K562 (cell line): ENCODE data around the gene RPL29. TPM values are rescaled to one million over a fixed set of nuclear protein-coding genes. Genes with fewer than 3 reads are reported as not detected.

Source experiments
- ATAC-seq: fragments of 200-7000 bp; cut with Tn5 transposase; 3 replicates; pipeline ENCODE4 v1.9.1; 2020; ENCODE audit warnings: moderate library complexity
- BruUV-seq: library from RNA; stranded (reverse); fragments of 400-500 nt; replicated peaks from 2 replicates; lab custom pipeline; 2021; lab: Mats Ljungman, UMichigan
- CTCF ChIA-PET: fragments of 300-600 bp; formaldehyde crosslinking; extraction: SDS; loops from one replicate; lab custom pipeline; 2021; ENCODE audit warnings: low intra/inter-chr PET ratio; lab: Yijun Ruan, JAX
- POLR2A ChIA-PET: fragments of 300-600, 350-650 bp; sonication (Branson Sonifier 250); formaldehyde crosslinking; extraction: SDS; loops from one replicate; lab custom pipeline; 2021; ENCODE audit warnings: antibody characterized with exemption, inconsistent platforms; lab: Yijun Ruan, JAX
- DNase-seq, 4 experiments: peaks; one replicate each; pipeline versions ENCODE4 v3.0.0 to v3.0.0-alpha.2; 2011 to 2018; ENCODE audit warnings: low spot score in 3 of 4, mixed read lengths in 3 of 4; ENCODE audit errors: extremely low read depth in 1 of 4
- FAIRE-seq: peaks from 2 replicates; lab custom pipeline; 2011; peaks lifted over from hg19 to GRCh38; lab: Jason Lieb, UNC
- H2AFZ ChIP-seq: 2 replicates; pipeline ENCODE4 v1.6.0; 2011; ENCODE audit warnings: low read depth, low read length, control low read depth, inconsistent platforms
- H3K27ac ChIP-seq: fragments of 200-600 bp; 3 replicates; pipeline ENCODE4 v1.8.0; 2011; ENCODE audit warnings: low read depth, mild to moderate bottlenecking, control low read depth, inconsistent platforms, low read length, moderate library complexity, mixed read lengths; ENCODE audit errors: extremely low read depth
- H3K27me3 ChIP-seq, 2 experiments: fragments of 300-600 bp in 1 of 2; 2 replicates in 1 of 2; 3 replicates in 1 of 2; pipeline versions ENCODE4 v1.6.0 to v1.8.0; 2011; ENCODE audit warnings: inconsistent platforms in 2 of 2, low read length in 2 of 2, mild to moderate bottlenecking in 1 of 2, mixed read lengths in 1 of 2, moderate library complexity in 1 of 2; ENCODE audit not compliant: control insufficient read depth in 2 of 2, insufficient read depth in 2 of 2
- H3K36me3 ChIP-seq: fragments of 300-600 bp; 3 replicates; pipeline ENCODE4 v1.8.0; 2011; ENCODE audit warnings: mild to moderate bottlenecking, low read length, inconsistent platforms; ENCODE audit not compliant: control insufficient read depth, insufficient read depth
- H3K4me1 ChIP-seq, 2 experiments: fragments of 200-600 bp in 1 of 2; replicated peaks in 1 of 2; 2 replicates in 1 of 2; 3 replicates in 1 of 2; pipeline versions ENCODE4 v1.5.1 to v1.8.0; 2011; ENCODE audit warnings: inconsistent platforms in 2 of 2, low read length in 2 of 2, mild to moderate bottlenecking in 1 of 2, mixed read lengths in 1 of 2, moderate library complexity in 1 of 2; ENCODE audit not compliant: control insufficient read depth in 2 of 2, insufficient read depth in 2 of 2
- H3K4me2 ChIP-seq: 2 replicates; pipeline ENCODE4 v1.6.1; 2011; ENCODE audit warnings: low read length, control low read depth, inconsistent platforms, mixed read lengths; ENCODE audit not compliant: insufficient read depth
- H3K4me3 ChIP-seq: fragments of 200-600 bp; sonication (generic), shearing (Covaris generic); 2 replicates; pipeline ENCODE4 v1.5.1; 2016; ENCODE audit warnings: control low read depth, inconsistent platforms
- H3K79me2 ChIP-seq: fragments of 200-600 bp; 3 replicates; pipeline ENCODE4 v1.8.0; 2011; ENCODE audit warnings: low read length, inconsistent platforms; ENCODE audit not compliant: control insufficient read depth, insufficient read depth
- H3K9ac ChIP-seq, 2 experiments: 2 replicates each; pipeline versions ENCODE4 v1.6.0 to v1.6.1; 2011; ENCODE audit warnings: low read depth in 2 of 2, low read length in 2 of 2, control low read depth in 1 of 2, inconsistent platforms in 1 of 2, mild to moderate bottlenecking in 1 of 2, mixed read lengths in 1 of 2; ENCODE audit not compliant: insufficient read depth in 1 of 2
- H3K9me1 ChIP-seq: one replicate; pipeline ENCODE4 v1.6.0; 2011; ENCODE audit warnings: inconsistent platforms, mild to moderate bottlenecking, low read length, moderate library complexity; ENCODE audit not compliant: control insufficient read depth, insufficient read depth
- H3K9me3 ChIP-seq: replicated peaks from 2 replicates; pipeline ENCODE4 v1.5.1; 2011; ENCODE audit warnings: low read depth, low read length, inconsistent platforms; ENCODE audit not compliant: control insufficient read depth, insufficient read depth
- H4K20me1 ChIP-seq: replicated peaks from 2 replicates; pipeline ENCODE4 v1.6.1; 2011; ENCODE audit warnings: low read length, inconsistent platforms, mixed read lengths; ENCODE audit not compliant: control insufficient read depth, insufficient read depth
- EGR1 ChIP-seq: fragments of 450-650 bp; conservative IDR thresholded peaks from 2 replicates; pipeline ENCODE4 v1.6.1; 2017; ENCODE audit warnings: mild to moderate bottlenecking
- HNRNPUL1 ChIP-seq: fragments of 200-400 bp; formaldehyde crosslinking; IDR thresholded peaks from 2 replicates; pipeline ENCODE4 v1.6.1; 2017; ENCODE audit warnings: low read length
- KDM4B ChIP-seq, 2 experiments: fragments of 450-650 bp in 1 of 2; sonication (generic) in 1 of 2; IDR thresholded peaks; 2 replicates each; pipeline ENCODE4 v1.6.1; 2016 to 2017; ENCODE audit warnings: borderline replicate concordance in 2 of 2, antibody characterized with exemption in 1 of 2, low read depth in 1 of 2, mild to moderate bottlenecking in 1 of 2
- RUNX1 ChIP-seq: sonication (generic); IDR thresholded peaks from 2 replicates; pipeline ENCODE4 v1.6.1; 2016; ENCODE audit warnings: antibody characterized with exemption, low read depth
- ZFX ChIP-seq: sonication (generic); formaldehyde crosslinking; IDR thresholded peaks from 2 replicates; pipeline ENCODE4 v1.8.0; 2022; ENCODE audit warnings: mild to moderate bottlenecking, missing genetic modification reagents, moderate library complexity
- ZNF24 ChIP-seq: fragments of 450-650 bp; IDR thresholded peaks from 2 replicates; pipeline ENCODE4 v1.6.1; 2016
- WGBS: fragments of 100-300 bp; shearing (Covaris generic); methylation state at CpG from one replicate; pipeline ENCODE4 v1.1.6; 2016; ENCODE audit warnings: low coverage, mixed read lengths; ENCODE audit not compliant: insufficient coverage; ENCODE audit errors: missing lambda C conversion rate; 5-methylcytosine and 5-hydroxymethylcytosine counted together
- in situ Hi-C: fragments of 300-500 bp; cut with MboI; formaldehyde crosslinking; loops from 4 replicates; pipeline ENCODE4 v1.15.0; 2018; ENCODE audit warnings: inconsistent platforms, mixed read lengths
- intact Hi-C: fragments of 100-400 bp; cut with micrococcal nuclease; formaldehyde crosslinking; loops from 2 replicates; pipeline ENCODE4 v1.14.2; 2022
- polyA plus RNA-seq, 8 experiments: library from polyadenylated mRNA; depleted of rRNA in 4 of 8; stranded (reverse) in 5 of 8; unstranded in 3 of 8; fragments of >200 nt; fragmentation: Nextera tagmentation in 2 of 8; fragmentation: Illumina TruSeq in 1 of 8; extraction: Ambion mirVana in 2 of 8; extraction: Trizol in 1 of 8; gene quantifications; 2 replicates each; pipeline versions ENCODE4 v1.2.1 to v1.2.3, GENCODE V29; 2011 to 2014; ENCODE audit warnings: inconsistent platforms in 1 of 8, missing spikeins in 1 of 8
- total RNA-seq, 7 experiments: library from RNA; depleted of rRNA in 6 of 7; stranded (reverse); fragments of >200 nt in 6 of 7; fragmentation: Illumina TruSeq in 2 of 7; extraction: Trizol in 2 of 7; gene quantifications; 2 replicates each; pipeline versions ENCODE4 v1.2.1 to v1.2.3, GENCODE V29; 2011 to 2021; ENCODE audit warnings: low replicate concordance in 1 of 7

RPL29 gene
- total and polyA plus RNA-seq, 9 of the 15 experiments (the other 6 are each of a cell fraction or from before 2014, with no cell fraction given), result 568 to 1,475 (median 1,104) TPM

- BruUV-seq, result no TSS peak
Measured at GRCh38 chr3:52023101-52023770, 27.5 kb upstream of the RPL29 start.

GRCh38 chr3:52022323-52023100 lies 26.8 kb upstream of the RPL29 start:
- CTCF ChIA-PET, result no interaction called here
- Histone ChIP-seq H3K9ac (peak overlapping the region in 1 of 2 experiments; percentile 65; a peak in 1 of 4 replicates), H3K9me1 (no peaks in the 10 kb centered on the region), H3K9me3 (no peaks in the 10 kb centered on the region), H3K79me2 (no peaks in the 10 kb centered on the region), H3K27ac (no peak overlapping the region), H3K36me3 (no peaks in the 10 kb centered on the region), H4K20me1 (no peaks in the 10 kb centered on the region), H3K4me2 (no peak overlapping the region), H3K27me3 (no peaks in the 10 kb centered on the region), H2AFZ (no peak overlapping the region), H3K4me1 (peaks cover 25 to 28% of the 10 kb centered on the region in 2 experiments), H3K4me3 (no peak overlapping the region)
- POLR2A ChIA-PET, result no interaction called here
- BruUV-seq, result no TSS peak
- ATAC-seq (no peak), FAIRE-seq (no peak), DNase-seq (no peak)
- in situ Hi-C loops (loop anchor here (25.0 kb wide), 1 partner anchor 365 kb away; no protein-coding TSS in a partner anchor), intact Hi-C loops (no loop called here)
- WGBS, result 52% methylated on average over 15 of the region's 20 CpGs
- TF ChIP-seq KDM4B (IDR thresholded peaks at IDR 0.05; ENCODE audit: borderline replicate concordance in 2 of 2, low read depth in 1 of 2) (no peak), EGR1 (peak; percentile 62)

More at GRCh38 chr3:52023101-52023770, 27.5 kb upstream of the RPL29 start:
- ATAC-seq (no peak), DNase-seq (no peak), FAIRE-seq (no peak)
- H3K4me1 ChIP-seq, result peaks cover 25 to 30% of the 10 kb centered on the region in 2 experiments
- no peaks in the 10 kb centered on the region for H4K20me1 ChIP-seq
- TF ChIP-seq ZFX (CRISPR knock-in tag), result 0 out of 2 replicates have a peak, but pooled peaks have one; percentile 13
- no peak for TF ChIP-seq HNRNPUL1
- TF ChIP-seq ZNF24, result peak; percentile 97
- TF ChIP-seq RUNX1, result no peak
- in situ Hi-C loops, result loop anchor here (25.0 kb wide), 1 partner anchor 364 kb away; no protein-coding TSS in a partner anchor
- no peak overlapping the region; a peak in 1 of 4 replicates for H3K9ac ChIP-seq
- ChIA-PET CTCF (no interaction called here), POLR2A (no interaction called here)
- H3K27ac ChIP-seq, result no peak overlapping the region
- WGBS, result 94% methylated on average over 2 of the region's 3 CpGs
- no peaks in the 10 kb centered on the region for H3K36me3 ChIP-seq
- intact Hi-C loops, result no loop called here
- no peak overlapping the region for H2AFZ ChIP-seq
- no peak overlapping the region for H3K4me2 ChIP-seq
- no peaks in the 10 kb centered on the region for H3K79me2 ChIP-seq
- no peaks in the 10 kb centered on the region for H3K9me1 ChIP-seq
- H3K27me3 ChIP-seq, result no peaks in the 10 kb centered on the region
- H3K4me3 ChIP-seq, result no peak overlapping the region
- no peaks in the 10 kb centered on the region for H3K9me3 ChIP-seq
